Measurements from ENCODE around the gene CD86.

CD86 gene

GRCh38 chr3:122081543-122082247 lies 26.5 kb downstream of the CD86 start:
- DNase-seq (ENCODE audit: low read depth in 1 of 2, low spot score in 1 of 2), result no peak
- TF ChIP-seq POLR2AphosphoS5 (IDR thresholded peaks at IDR 0.05; ENCODE audit: low read depth) (no peak), SPI1 (IDR thresholded peaks at IDR 0.05; ENCODE audit: borderline replicate concordance, low read depth) (no peak), GABPA (IDR thresholded peaks at IDR 0.05; ENCODE audit: low read depth) (no peak), REST (IDR thresholded peaks at IDR 0.05; ENCODE audit: insufficient replicate concordance, low read depth) (no peak), CTCF (IDR thresholded peaks at IDR 0.05; ENCODE audit: insufficient read depth, low read length) (no peak)
- Histone ChIP-seq H3K27me3 (ENCODE audit: insufficient read depth, poor library complexity, severe bottlenecking) (no peaks in the 10 kb centered on the region), H3K4me3 (replicated peaks; ENCODE audit: insufficient read depth, low read length) (no peak overlapping the region), H3K27ac (replicated peaks) (no peak overlapping the region)

GRCh38 chr3:122082357-122082756 lies 27.2 kb downstream of the CD86 start:
- Histone ChIP-seq H3K27me3 (ENCODE audit: insufficient read depth, poor library complexity, severe bottlenecking) (no peaks in the 10 kb centered on the region), H3K4me3 (replicated peaks; ENCODE audit: insufficient read depth, low read length) (no peak overlapping the region), H3K27ac (replicated peaks) (no peak overlapping the region)
- no peak for TF ChIP-seq POLR2AphosphoS5 (IDR thresholded peaks at IDR 0.05; ENCODE audit: low read depth)
- no peak for DNase-seq (ENCODE audit: low read depth in 1 of 2, low spot score in 1 of 2)

GRCh38 chr3:122084799-122085198 lies 29.6 kb downstream of the CD86 start:
- no peak for DNase-seq (ENCODE audit: low read depth in 1 of 2, low spot score in 1 of 2)
- no peak overlapping the region for H3K4me3 ChIP-seq (replicated peaks; ENCODE audit: insufficient read depth, low read length)
- H3K27ac ChIP-seq (replicated peaks), result no peak overlapping the region
- no peaks in the 10 kb centered on the region for H3K27me3 ChIP-seq (ENCODE audit: insufficient read depth, poor library complexity, severe bottlenecking)
- no peak for TF ChIP-seq POLR2AphosphoS5 (IDR thresholded peaks at IDR 0.05; ENCODE audit: low read depth)
- no peak for TF ChIP-seq GABPA (IDR thresholded peaks at IDR 0.05; ENCODE audit: low read depth)
- TF ChIP-seq CTCF (IDR thresholded peaks at IDR 0.05; ENCODE audit: insufficient read depth, low read length), result no peak
- TF ChIP-seq REST (IDR thresholded peaks at IDR 0.05; ENCODE audit: insufficient replicate concordance, low read depth), result no peak
- TF ChIP-seq SPI1 (IDR thresholded peaks at IDR 0.05; ENCODE audit: borderline replicate concordance, low read depth), result no peak

- Histone ChIP-seq H3K27ac (replicated peaks) (0 out of 2 replicates have a peak overlapping the region, but pooled peaks have one; percentile 11), H3K4me3 (replicated peaks; ENCODE audit: insufficient read depth, low read length) (no peak overlapping the region), H3K27me3 (ENCODE audit: insufficient read depth, poor library complexity, severe bottlenecking) (no peaks in the 10 kb centered on the region)
- DNase-seq (ENCODE audit: low read depth in 1 of 2, low spot score in 1 of 2), result peak in 1 of 2 experiments; percentile 61
- TF ChIP-seq REST (IDR thresholded peaks at IDR 0.05; ENCODE audit: insufficient replicate concordance, low read depth) (no peak), CTCF (IDR thresholded peaks at IDR 0.05; ENCODE audit: insufficient read depth, low read length) (no peak), POLR2AphosphoS5 (IDR thresholded peaks at IDR 0.05; ENCODE audit: low read depth) (no peak), SPI1 (IDR thresholded peaks at IDR 0.05; ENCODE audit: borderline replicate concordance, low read depth) (no peak), GABPA (IDR thresholded peaks at IDR 0.05; ENCODE audit: low read depth) (no peak)
These were observed 30.5 kb downstream of the CD86 start for GRCh38 chr3:122085673-122086072.
